ENCODE measurements around the gene RBFOX2. TPM values are rescaled to one million over a fixed set of nuclear protein-coding genes. Genes with fewer than 3 reads are reported as not detected.

The RBFOX2 gene
- total RNA-seq, 1 experiment from 2014 or later, result 147 TPM

- no peak for DNase-seq
- Histone ChIP-seq H3K9me3 (replicated peaks) (no peaks in the 10 kb centered on the region), H3K27me3 (no peaks in the 10 kb centered on the region), H3K36me3 (peaks cover 2% of the 10 kb centered on the region; the same call in 1 of the 2 replicates), H3K4me1 (no peaks in the 10 kb centered on the region), H3K4me3 (no peak overlapping the region), H3K27ac (no peak overlapping the region)
Measured at GRCh38 chr22:35928285-35928798, 100.3 kb downstream of the RBFOX2 start.

GRCh38 chr22:35923026-35923425, 105.6 kb downstream of the RBFOX2 start:
- H3K9me3 ChIP-seq (replicated peaks), result no peaks in the 10 kb centered on the region
- no peak for DNase-seq
- H3K36me3 ChIP-seq, result no peaks in the 10 kb centered on the region; the same call in 1 of the 2 replicates
- H3K4me1 ChIP-seq, result no peaks in the 10 kb centered on the region
- no peaks in the 10 kb centered on the region for H3K27me3 ChIP-seq
- H3K27ac ChIP-seq, result no peak overlapping the region
- H3K4me3 ChIP-seq, result no peak overlapping the region

- Histone ChIP-seq H3K4me3 (no peak overlapping the region), H3K36me3 (no peaks in the 10 kb centered on the region; the same call in 1 of the 2 replicates), H3K27ac (no peak overlapping the region), H3K27me3 (no peaks in the 10 kb centered on the region), H3K4me1 (no peaks in the 10 kb centered on the region), H3K9me3 (replicated peaks) (no peaks in the 10 kb centered on the region)
- peak; percentile 76 to 87 for DNase-seq
Measured at GRCh38 chr22:35921777-35922176, 106.8 kb downstream of the RBFOX2 start.

- Histone ChIP-seq H3K4me3 (no peak overlapping the region), H3K9me3 (replicated peaks) (no peaks in the 10 kb centered on the region), H3K27ac (no peak overlapping the region), H3K27me3 (no peaks in the 10 kb centered on the region), H3K4me1 (peaks cover 4% of the 10 kb centered on the region), H3K36me3 (no peaks in the 10 kb centered on the region; the same call in 1 of the 2 replicates)
- no peak for DNase-seq
Measured at GRCh38 chr22:35921044-35921443, 107.6 kb downstream of the RBFOX2 start.

GRCh38 chr22:35919002-35919542, 109.6 kb downstream of the RBFOX2 start:
- DNase-seq, result no peak
- Histone ChIP-seq H3K9me3 (replicated peaks) (no peaks in the 10 kb centered on the region), H3K4me1 (peaks cover 6% of the 10 kb centered on the region), H3K4me3 (no peak overlapping the region), H3K27ac (no peak overlapping the region), H3K36me3 (no peaks in the 10 kb centered on the region; the same call in 1 of the 2 replicates), H3K27me3 (no peaks in the 10 kb centered on the region)

GRCh38 chr22:35918456-35918855, 110.2 kb downstream of the RBFOX2 start:
- no peaks in the 10 kb centered on the region for H3K27me3 ChIP-seq
- H3K4me1 ChIP-seq, result peaks cover 12% of the 10 kb centered on the region
- H3K4me3 ChIP-seq, result no peak overlapping the region
- DNase-seq, result no peak
- no peaks in the 10 kb centered on the region; the same call in 1 of the 2 replicates for H3K36me3 ChIP-seq
- no peak overlapping the region for H3K27ac ChIP-seq
- H3K9me3 ChIP-seq (replicated peaks), result no peaks in the 10 kb centered on the region

GRCh38 chr22:35917651-35918050, 111.0 kb downstream of the RBFOX2 start:
- peaks cover 12% of the 10 kb centered on the region for H3K4me1 ChIP-seq
- H3K27ac ChIP-seq, result no peak overlapping the region
- H3K36me3 ChIP-seq, result no peaks in the 10 kb centered on the region; the same call in 1 of the 2 replicates

GRCh38 chr22:35915477-35916013, 113.1 kb downstream of the RBFOX2 start:
- Histone ChIP-seq H3K27ac (peak overlapping the region; percentile 64), H3K9me3 (replicated peaks) (no peaks in the 10 kb centered on the region), H3K4me3 (peak overlapping the region; percentile 48), H3K27me3 (no peaks in the 10 kb centered on the region), H3K36me3 (no peaks in the 10 kb centered on the region; the same call in 1 of the 2 replicates), H3K4me1 (peaks cover 19% of the 10 kb centered on the region)
- DNase-seq, result peak in 1 of 2 experiments; percentile 8

More at GRCh38 chr22:35917651-35918050, 111.0 kb downstream of the RBFOX2 start:
- H3K9me3 ChIP-seq (replicated peaks), result no peaks in the 10 kb centered on the region
- no peak overlapping the region for H3K4me3 ChIP-seq
- DNase-seq, result no peak
- no peaks in the 10 kb centered on the region for H3K27me3 ChIP-seq

GRCh38 chr22:35914665-35915476, 113.8 kb downstream of the RBFOX2 start:
- Histone ChIP-seq H3K4me3 (peak overlapping the region; percentile 48), H3K27ac (peak overlapping the region; percentile 64), H3K36me3 (no peaks in the 10 kb centered on the region; the same call in 1 of the 2 replicates), H3K9me3 (replicated peaks) (no peaks in the 10 kb centered on the region), H3K4me1 (peaks cover 26% of the 10 kb centered on the region), H3K27me3 (no peaks in the 10 kb centered on the region)
- peak; percentile 87 to 94 for DNase-seq

GRCh38 chr22:35914357-35914664, 114.3 kb downstream of the RBFOX2 start:
- H3K27me3 ChIP-seq, result no peaks in the 10 kb centered on the region
- no peak for DNase-seq
- H3K9me3 ChIP-seq (replicated peaks), result no peaks in the 10 kb centered on the region
- H3K27ac ChIP-seq, result no peak overlapping the region; the same call in 1 of the 2 replicates
- peaks cover 26% of the 10 kb centered on the region for H3K4me1 ChIP-seq
- peak overlapping the region; percentile 48 for H3K4me3 ChIP-seq
- no peaks in the 10 kb centered on the region; the same call in 1 of the 2 replicates for H3K36me3 ChIP-seq

GRCh38 chr22:35913925-35914324, 114.7 kb downstream of the RBFOX2 start:
- peaks cover 26% of the 10 kb centered on the region for H3K4me1 ChIP-seq
- H3K9me3 ChIP-seq (replicated peaks), result no peaks in the 10 kb centered on the region
- peak overlapping the region; percentile 48 for H3K4me3 ChIP-seq
- H3K27ac ChIP-seq, result no peak overlapping the region; the same call in 1 of the 2 replicates
- no peak for DNase-seq
- H3K36me3 ChIP-seq, result no peaks in the 10 kb centered on the region; the same call in 1 of the 2 replicates
- no peaks in the 10 kb centered on the region for H3K27me3 ChIP-seq

GRCh38 chr22:35912658-35913057, 116.0 kb downstream of the RBFOX2 start:
- H3K4me3 ChIP-seq, result no peak overlapping the region
- no peak for DNase-seq
- H3K4me1 ChIP-seq, result peaks cover 26% of the 10 kb centered on the region
- no peak overlapping the region for H3K27ac ChIP-seq
- H3K9me3 ChIP-seq (replicated peaks), result no peaks in the 10 kb centered on the region
- no peaks in the 10 kb centered on the region; the same call in 1 of the 2 replicates for H3K36me3 ChIP-seq
- H3K27me3 ChIP-seq, result no peaks in the 10 kb centered on the region

- Histone ChIP-seq H3K27me3 (no peaks in the 10 kb centered on the region), H3K36me3 (peaks cover 3% of the 10 kb centered on the region; the same call in 1 of the 2 replicates), H3K4me1 (peaks cover 26% of the 10 kb centered on the region), H3K27ac (no peak overlapping the region), H3K4me3 (no peak overlapping the region), H3K9me3 (replicated peaks) (no peaks in the 10 kb centered on the region)
- no peak for DNase-seq
Measured at GRCh38 chr22:35911877-35912276, 116.7 kb downstream of the RBFOX2 start.

GRCh38 chr22:35910926-35911325, 117.7 kb downstream of the RBFOX2 start:
- DNase-seq, result no peak
- H3K27ac ChIP-seq, result no peak overlapping the region
- H3K4me3 ChIP-seq, result no peak overlapping the region
- H3K9me3 ChIP-seq (replicated peaks), result no peaks in the 10 kb centered on the region
- peaks cover 29% of the 10 kb centered on the region for H3K4me1 ChIP-seq
- peaks cover 3% of the 10 kb centered on the region; the same call in 1 of the 2 replicates for H3K36me3 ChIP-seq
- no peaks in the 10 kb centered on the region for H3K27me3 ChIP-seq

All from SJCRH30 (cell line).